IPS-20b (cell line): Measurements from ENCODE around the gene DPPA4.
"Not testable (repeated sequence)": the region's sequence is repeated elsewhere in the genome, so short reads cannot be mapped to it uniquely, and the experiment has no call there.

ENCODE experiments used
- H3K27ac ChIP-seq: one replicate; pipeline ENCODE4 v1.5.1; 2013; ENCODE audit warnings: low read length
- H3K27me3 ChIP-seq: 2 replicates; pipeline ENCODE4 v1.6.1; 2013; ENCODE audit warnings: mild to moderate bottlenecking, low read length, inconsistent platforms; ENCODE audit not compliant: insufficient read depth
- H3K36me3 ChIP-seq: 2 replicates; pipeline ENCODE4 v1.6.1; 2013; ENCODE audit warnings: low read depth, mild to moderate bottlenecking, inconsistent platforms, low read length, moderate library complexity; ENCODE audit not compliant: insufficient read depth
- H3K4me1 ChIP-seq: 2 replicates; pipeline ENCODE4 v1.6.1; 2013; ENCODE audit warnings: mild to moderate bottlenecking, control low read depth, inconsistent platforms, low read length, moderate library complexity; ENCODE audit not compliant: insufficient read depth
- H3K4me3 ChIP-seq: 2 replicates; pipeline ENCODE4 v1.5.1; 2013; ENCODE audit warnings: mild to moderate bottlenecking, low read length, inconsistent platforms
- H3K9ac ChIP-seq: 2 replicates; pipeline ENCODE4 v1.6.1; 2013; ENCODE audit warnings: low read depth, mild to moderate bottlenecking, inconsistent platforms, low read length, moderate library complexity
- H3K9me3 ChIP-seq: 2 replicates; pipeline ENCODE4 v1.6.1; 2013; ENCODE audit warnings: mild to moderate bottlenecking, low read depth, low read length, inconsistent platforms; ENCODE audit not compliant: insufficient read depth

Gene DPPA4

DNA sequence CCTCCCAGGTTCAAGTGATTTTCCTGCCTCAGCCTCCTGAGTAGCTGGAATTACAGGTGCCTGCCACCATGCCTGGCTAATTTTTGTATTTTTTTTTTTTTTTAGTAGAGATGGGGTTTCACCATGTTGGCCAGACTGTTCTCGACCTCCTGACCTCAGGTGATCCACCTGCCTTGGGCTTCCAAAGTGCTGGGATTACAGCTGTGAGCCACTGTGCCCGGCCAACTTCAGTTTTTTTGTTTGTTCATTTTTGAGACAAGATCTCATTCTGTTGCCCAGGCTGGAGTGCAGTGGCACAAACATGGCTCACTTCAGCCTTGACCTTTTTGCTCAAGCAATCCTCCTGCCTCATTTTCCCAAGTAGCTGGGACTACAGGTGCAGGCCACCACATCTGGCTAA is 21.5 kb upstream of the DPPA4 start:
- H3K9me3 ChIP-seq, H3K36me3 ChIP-seq, H3K27me3 ChIP-seq, H3K9ac ChIP-seq, H3K27ac ChIP-seq, H3K4me3 ChIP-seq: not testable (repeated sequence)
- peaks cover 27% of the 10 kb centered on the region for H3K4me1 ChIP-seq

DNA sequence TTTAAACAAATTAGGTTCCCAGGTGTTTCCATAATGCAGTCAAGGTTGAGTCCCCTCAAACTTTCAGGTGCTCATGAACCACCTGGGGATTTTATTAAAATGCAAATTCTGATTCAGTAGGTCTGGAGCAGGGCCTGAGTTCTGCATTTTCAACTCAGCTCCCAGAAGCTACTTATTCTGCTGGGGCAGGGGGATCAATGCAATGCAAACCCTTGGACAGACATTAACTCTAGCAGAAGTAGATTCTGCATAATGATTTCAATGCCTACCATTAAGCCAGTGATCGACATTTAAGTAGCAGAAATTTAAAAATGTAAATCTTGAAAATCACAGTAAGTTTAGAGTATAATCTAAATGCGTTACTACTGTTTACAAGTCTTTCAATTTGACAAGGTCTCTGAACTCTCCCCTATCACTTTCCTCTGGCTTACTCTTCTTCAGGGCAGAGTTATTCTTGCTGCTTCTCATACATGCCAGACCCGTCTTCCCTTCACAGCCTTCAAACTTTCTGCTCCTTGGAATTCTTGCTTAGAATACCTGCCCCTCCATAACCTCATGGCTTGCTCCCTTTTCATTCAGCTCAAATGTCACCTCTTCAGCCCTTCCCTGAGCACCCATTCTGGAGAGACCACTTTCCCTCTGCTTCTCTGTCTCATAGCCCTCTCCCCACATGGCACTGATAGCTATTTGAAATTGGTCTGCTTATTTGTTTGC is 19.3 kb upstream of the DPPA4 start:
- Histone ChIP-seq H3K4me3 (peak overlapping the region; percentile 47), H3K4me1 (peaks cover 39% of the 10 kb centered on the region), H3K9ac (peak overlapping the region; percentile 12; the same call in 1 of the 2 replicates), H3K36me3 (peaks cover 17% of the 10 kb centered on the region), H3K27me3 (no peaks in the 10 kb centered on the region), H3K9me3 (no peaks in the 10 kb centered on the region), H3K27ac (peak overlapping the region; percentile 62)

DNA sequence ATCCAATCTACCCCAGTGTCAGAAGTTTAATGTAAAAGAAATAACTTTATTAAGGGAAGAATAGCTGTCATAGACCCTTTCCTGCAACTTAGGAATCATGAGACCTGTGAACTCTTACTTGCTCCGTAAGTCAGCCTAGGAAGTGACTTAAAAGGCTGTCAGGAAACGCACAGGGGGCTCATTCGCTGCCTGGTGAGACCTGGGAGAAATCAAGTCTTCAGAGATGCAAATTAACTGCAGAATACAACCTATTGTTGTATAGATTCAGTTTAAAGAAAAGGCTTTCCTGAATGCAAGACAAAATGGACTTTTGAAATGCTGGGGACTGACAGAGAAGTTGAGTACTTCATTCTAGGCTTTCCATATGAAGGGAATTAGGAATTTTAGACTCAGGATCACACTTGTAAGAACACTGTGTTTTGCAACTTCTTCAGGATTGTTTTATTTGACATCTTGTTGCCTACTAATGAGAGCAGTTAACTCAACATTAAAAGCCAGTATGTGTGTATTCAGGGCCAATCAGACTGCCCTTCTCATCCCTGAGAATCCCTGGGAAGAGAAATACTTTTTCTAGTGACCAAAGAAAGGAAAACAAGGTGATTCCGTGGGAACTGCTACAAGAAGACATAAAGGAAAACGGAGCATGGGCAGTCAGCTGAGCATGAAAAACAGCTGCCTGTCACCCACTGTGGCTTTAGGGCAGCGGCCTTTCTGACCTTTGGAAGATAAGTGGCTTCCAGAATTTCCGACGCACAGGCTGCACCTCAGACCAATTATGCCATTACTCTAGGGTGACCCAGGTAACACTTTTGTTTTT is 18.5 kb upstream of the DPPA4 start:
- H3K27ac ChIP-seq = peak overlapping the region; percentile 5
- H3K27me3 ChIP-seq = no peaks in the 10 kb centered on the region
- peaks cover 39% of the 10 kb centered on the region for H3K4me1 ChIP-seq
- no peaks in the 10 kb centered on the region for H3K9me3 ChIP-seq
- peak overlapping the region; percentile 47 for H3K4me3 ChIP-seq
- peaks cover 21% of the 10 kb centered on the region for H3K36me3 ChIP-seq
- peak overlapping the region; percentile 76; the same call in 1 of the 2 replicates for H3K9ac ChIP-seq

DNA sequence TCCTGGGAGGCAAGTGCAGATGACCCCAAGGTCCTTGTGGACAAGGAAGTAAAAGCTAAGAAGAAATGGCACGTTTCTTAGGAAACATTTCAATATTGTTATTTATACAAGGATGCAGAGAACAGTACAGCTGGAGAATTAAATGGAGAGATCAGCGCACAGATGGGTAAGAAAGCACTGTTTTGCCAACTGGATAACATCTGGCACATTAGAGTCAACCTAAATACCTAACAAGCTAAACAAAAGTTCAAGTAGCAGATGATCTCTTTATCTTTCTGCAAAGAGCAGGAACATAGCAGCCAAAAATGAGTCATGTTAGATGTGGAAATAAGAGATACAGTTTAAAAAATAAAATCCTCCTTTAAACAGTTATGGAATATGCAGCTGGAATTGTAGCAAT is 15.7 kb upstream of the DPPA4 start:
- peaks cover 30% of the 10 kb centered on the region for H3K36me3 ChIP-seq
- no peaks in the 10 kb centered on the region for H3K27me3 ChIP-seq
- peaks cover 42% of the 10 kb centered on the region for H3K4me1 ChIP-seq
- H3K9me3 ChIP-seq = no peaks in the 10 kb centered on the region
- H3K9ac ChIP-seq = no peak overlapping the region; the same call in 1 of the 2 replicates
- no peak overlapping the region for H3K4me3 ChIP-seq
- H3K27ac ChIP-seq = peak overlapping the region; percentile 79

DNA sequence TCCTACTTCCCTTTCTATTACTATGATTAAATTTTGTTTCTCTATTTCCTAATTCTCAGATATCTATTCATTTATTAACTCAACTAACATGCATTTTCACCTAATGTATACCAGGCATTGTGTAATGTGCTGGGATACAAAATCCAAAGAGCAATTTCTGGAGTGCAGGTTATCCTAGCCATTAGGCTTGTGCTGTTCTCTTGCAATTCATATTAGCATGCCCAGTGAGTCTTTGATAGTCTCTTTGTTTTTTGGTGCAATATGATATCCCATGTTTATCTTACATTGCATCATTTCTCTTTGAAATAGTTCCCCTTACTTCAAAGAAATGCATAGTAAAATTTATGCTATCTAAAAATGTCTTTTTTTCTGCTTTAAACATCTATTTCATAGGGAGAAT is 13.9 kb upstream of the DPPA4 start:
- peaks cover 41% of the 10 kb centered on the region for H3K36me3 ChIP-seq
- H3K27me3 ChIP-seq = no peaks in the 10 kb centered on the region

DNA sequence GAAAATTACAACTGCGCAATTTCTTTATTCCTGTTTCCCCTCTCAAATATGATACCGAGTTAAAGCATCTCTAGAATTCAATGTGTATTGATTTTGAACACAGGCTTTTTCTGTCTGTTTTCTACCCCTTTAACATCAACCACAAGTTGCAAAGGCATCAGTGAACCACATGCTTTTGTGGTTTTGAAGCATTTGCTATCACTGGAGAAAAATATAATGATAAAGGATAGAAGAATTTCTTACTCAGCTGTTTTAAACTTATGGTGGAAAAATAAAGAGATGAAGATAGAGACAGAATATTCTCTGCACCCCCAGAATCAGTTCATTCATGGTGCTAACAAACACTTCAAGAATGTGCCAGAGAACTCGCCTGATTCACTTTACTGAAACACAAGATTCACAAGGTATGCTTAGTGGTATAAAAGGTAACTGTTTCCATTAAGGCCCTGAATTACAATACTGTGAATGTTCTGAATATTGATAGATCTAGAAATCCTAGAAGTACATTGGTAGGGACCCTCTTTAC is 9.5 kb upstream of the DPPA4 start:
- no peak overlapping the region for H3K9ac ChIP-seq
- H3K4me3 ChIP-seq = no peak overlapping the region
- peaks cover 53% of the 10 kb centered on the region for H3K36me3 ChIP-seq
- no peaks in the 10 kb centered on the region for H3K9me3 ChIP-seq
- H3K27ac ChIP-seq = no peak overlapping the region
- H3K27me3 ChIP-seq = no peaks in the 10 kb centered on the region
- peaks cover 18% of the 10 kb centered on the region; the same call in 1 of the 2 replicates for H3K4me1 ChIP-seq

More for the DNA sequence above, 13.9 kb upstream of the DPPA4 start:
- Histone ChIP-seq H3K27ac (no peak overlapping the region), H3K9me3 (no peaks in the 10 kb centered on the region), H3K9ac (no peak overlapping the region), H3K4me3 (no peak overlapping the region), H3K4me1 (peaks cover 33% of the 10 kb centered on the region)

DNA sequence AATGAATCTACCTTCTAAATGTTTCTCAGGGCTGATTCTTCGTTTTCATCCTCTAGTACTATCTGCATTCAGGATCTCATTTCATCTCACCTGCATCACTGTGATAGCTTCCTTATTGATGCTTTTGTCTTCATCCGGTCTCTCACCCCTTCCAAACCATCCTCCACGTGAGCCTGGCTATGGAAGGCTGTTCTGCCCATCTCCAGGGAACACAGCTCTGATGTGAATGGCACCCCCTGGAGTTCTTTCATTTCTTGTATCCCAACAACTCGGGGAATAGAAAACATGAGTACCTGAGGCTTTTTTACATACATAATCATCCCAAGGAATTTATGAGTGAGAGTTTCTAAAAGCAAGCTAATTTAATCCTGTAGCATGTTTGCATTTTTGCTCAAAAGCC is 8.8 kb upstream of the DPPA4 start:
- Histone ChIP-seq H3K36me3 (peaks cover 51% of the 10 kb centered on the region), H3K4me3 (no peak overlapping the region), H3K9me3 (no peaks in the 10 kb centered on the region), H3K4me1 (peaks cover 18% of the 10 kb centered on the region; the same call in 1 of the 2 replicates), H3K9ac (no peak overlapping the region), H3K27me3 (no peaks in the 10 kb centered on the region), H3K27ac (no peak overlapping the region)

DNA sequence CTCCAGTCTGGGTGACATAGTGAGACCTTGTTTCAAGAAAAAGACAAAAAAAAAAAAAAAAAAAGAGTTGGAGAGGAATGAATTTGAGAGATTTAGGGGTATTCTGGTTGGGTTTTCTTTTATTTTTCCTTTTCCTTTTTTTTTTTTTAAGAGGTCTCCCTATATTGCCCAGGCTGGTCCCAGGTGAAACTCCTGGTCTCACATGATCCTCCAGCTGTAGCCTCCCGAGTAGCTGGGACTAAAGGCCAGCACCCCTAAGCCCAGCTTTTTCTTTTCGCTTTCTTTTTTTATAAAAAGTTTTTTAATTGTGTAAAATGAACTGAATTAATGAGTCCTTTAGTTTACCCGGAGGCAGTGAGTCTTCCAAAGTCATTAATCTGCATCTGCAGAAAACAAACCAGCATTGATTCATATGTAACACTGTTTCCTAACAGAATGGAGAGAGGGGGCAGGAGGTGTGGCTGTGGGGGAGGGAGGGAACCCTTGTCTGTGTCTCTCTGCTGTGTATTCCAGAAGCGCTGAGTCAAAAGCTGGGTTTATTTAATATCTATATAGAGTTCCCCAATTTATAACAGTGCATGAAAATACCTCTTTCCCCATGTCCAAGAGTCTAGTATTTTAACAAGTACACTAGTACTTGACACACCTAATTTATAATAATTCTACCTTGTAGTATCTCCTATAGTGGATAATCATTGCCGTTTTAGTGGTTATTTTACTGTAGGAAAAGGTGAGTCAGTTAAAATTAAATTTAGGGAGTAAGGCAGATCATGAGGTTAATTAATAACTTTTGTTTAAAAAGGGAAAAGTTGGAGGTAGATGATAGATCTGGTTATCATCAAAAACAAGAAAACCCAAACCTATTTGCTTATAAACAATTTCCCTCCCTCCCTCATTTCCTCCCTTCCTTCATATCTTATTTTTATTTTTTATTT is 2.6 kb upstream of the DPPA4 start:
- Histone ChIP-seq H3K4me1 (peaks cover 19% of the 10 kb centered on the region; the same call in 1 of the 2 replicates), H3K4me3 (peak overlapping the region; percentile 92), H3K9ac (peak overlapping the region; percentile 94; the same call in 1 of the 2 replicates), H3K9me3 (peaks cover 3% of the 10 kb centered on the region; the same call in 1 of the 2 replicates), H3K27ac (peak overlapping the region; percentile 74), H3K36me3 (peaks cover 40% of the 10 kb centered on the region), H3K27me3 (no peaks in the 10 kb centered on the region)

DNA sequence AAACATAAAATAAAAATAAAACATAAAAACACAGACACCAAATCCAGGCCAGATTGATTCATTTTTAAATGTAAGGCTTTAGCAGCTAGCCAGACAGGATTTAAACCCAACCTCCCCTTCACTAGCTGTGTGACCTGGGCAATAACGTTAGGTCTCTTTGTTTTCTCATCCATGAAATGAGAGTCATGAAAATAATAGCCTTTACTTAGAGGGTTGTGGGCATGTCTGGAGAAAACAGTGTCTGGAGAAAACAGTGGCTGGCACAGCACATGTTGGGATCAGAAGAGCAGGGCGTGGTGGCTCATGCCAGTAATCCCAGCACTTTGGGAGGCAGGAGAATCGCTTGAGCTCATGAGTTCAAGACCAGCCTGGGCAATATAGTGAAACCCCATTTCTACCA is 1.9 kb upstream of the DPPA4 start:
- peak overlapping the region; percentile 74 for H3K27ac ChIP-seq
- H3K27me3 ChIP-seq = no peaks in the 10 kb centered on the region

DNA sequence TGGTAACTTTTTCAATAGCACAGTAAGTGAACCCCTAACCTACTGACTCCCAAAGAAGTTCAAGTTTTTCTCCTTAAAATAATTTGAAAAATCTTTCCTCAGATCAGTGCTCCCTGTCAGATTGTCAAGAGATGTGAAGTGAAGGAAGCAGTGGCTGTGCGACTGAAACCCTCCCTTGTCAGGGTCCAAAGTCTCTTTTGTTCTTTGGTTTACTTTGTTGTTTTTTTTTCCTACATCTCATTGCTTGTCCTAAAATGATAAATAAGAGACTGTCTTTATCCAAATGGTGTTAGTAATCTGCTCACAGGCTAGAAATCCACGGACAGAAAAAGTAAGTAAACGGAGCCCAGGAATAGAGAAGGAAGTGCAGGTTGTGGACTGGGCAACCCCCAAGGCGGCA is 976 bp upstream of the DPPA4 start:
- peak overlapping the region; percentile 90 for H3K27ac ChIP-seq
- no peaks in the 10 kb centered on the region for H3K27me3 ChIP-seq
- peak overlapping the region; percentile 92 for H3K4me3 ChIP-seq
- peaks cover 43% of the 10 kb centered on the region for H3K36me3 ChIP-seq
- peak overlapping the region; percentile 94 for H3K9ac ChIP-seq
- peaks cover 25% of the 10 kb centered on the region; the same call in 1 of the 2 replicates for H3K4me1 ChIP-seq
- H3K9me3 ChIP-seq = peaks cover 3% of the 10 kb centered on the region; the same call in 1 of the 2 replicates

More for the DNA sequence above, 1.9 kb upstream of the DPPA4 start:
- Histone ChIP-seq H3K36me3 (peaks cover 41% of the 10 kb centered on the region), H3K9ac (peak overlapping the region; percentile 94; the same call in 1 of the 2 replicates), H3K4me3 (peak overlapping the region; percentile 92), H3K4me1 (peaks cover 19% of the 10 kb centered on the region; the same call in 1 of the 2 replicates), H3K9me3 (peaks cover 3% of the 10 kb centered on the region; the same call in 1 of the 2 replicates)
